ENCODE results near the gene DSN1. TPM values are rescaled to one million over a fixed set of nuclear protein-coding genes. Genes with fewer than 3 reads are reported as not detected.
A peak's percentile ranks its signal among the peaks of the same experiment; 100 is the strongest.

The DSN1 gene
- polyA plus RNA-seq, 1 of the 3 experiments (the other 2 are of a cell fraction) = 7.3 TPM

GRCh38 chr20:36744243-36744642 lies 29.3 kb downstream of the DSN1 start:
- no peak for DNase-seq
- no peak overlapping the region for H2AFZ ChIP-seq (ENCODE audit: low read depth)
- H4K20me1 ChIP-seq (ENCODE audit: insufficient read depth) = no peaks in the 10 kb centered on the region
- H3K9ac ChIP-seq = no peak overlapping the region
- H3K4me3 ChIP-seq (ENCODE audit: low read depth in 2 of 2, low read length in 1 of 2) = peak overlapping the region in 1 of 2 experiments; percentile 85; a peak in 1 of 4 replicates
- peak overlapping the region; percentile 97; the same call in 1 of the 2 replicates for H3K4me2 ChIP-seq
- peaks cover 14% of the 10 kb centered on the region for H3F3A ChIP-seq (replicated peaks; ENCODE audit: insufficient read depth)
- POLR2A ChIA-PET = no interaction called here
- TF ChIP-seq FOXM1 (IDR thresholded peaks at IDR 0.05; ENCODE audit: low read depth) = no peak
- no peak for TF ChIP-seq IRF3 (IDR thresholded peaks at IDR 0.05; ENCODE audit: low read depth, low read length)
- TF ChIP-seq ZBTB33 (IDR thresholded peaks at IDR 0.05; ENCODE audit: borderline replicate concordance, low read depth) = no peak
- TF ChIP-seq PBX3 (IDR thresholded peaks at IDR 0.05) = no peak
- no peak for TF ChIP-seq RAD21 (IDR thresholded peaks at IDR 0.05; ENCODE audit: low read length)
- TF ChIP-seq ELF1 (IDR thresholded peaks at IDR 0.05) = no peak
- TF ChIP-seq POLR2AphosphoS5 (IDR thresholded peaks at IDR 0.05; ENCODE audit: low read depth, low read length) = no peak
- TF ChIP-seq EP300 (IDR thresholded peaks at IDR 0.05; ENCODE audit: borderline replicate concordance in 1 of 2, low read depth in 1 of 2, low read length in 1 of 2) = no peak
- no peak for TF ChIP-seq CHD2 (IDR thresholded peaks at IDR 0.05; ENCODE audit: low read length, partially characterized antibody)
- TF ChIP-seq CTCF (IDR thresholded peaks at IDR 0.05) = no peak
- TF ChIP-seq FOXJ3 (CRISPR knock-in tag; IDR thresholded peaks at IDR 0.05) = no peak
- TF ChIP-seq NFIC (IDR thresholded peaks at IDR 0.05; ENCODE audit: borderline replicate concordance) = no peak
- TF ChIP-seq RFX5 (IDR thresholded peaks at IDR 0.05; ENCODE audit: low read length) = no peak
- TF ChIP-seq JUND (IDR thresholded peaks at IDR 0.05) = no peak
- TF ChIP-seq GATA2 (CRISPR knock-in tag; IDR thresholded peaks at IDR 0.05) = no peak
- no peak for TF ChIP-seq MXI1 (IDR thresholded peaks at IDR 0.05; ENCODE audit: low read depth, low read length)
- TF ChIP-seq SMC3 (IDR thresholded peaks at IDR 0.05; ENCODE audit: low read depth, low read length) = no peak
- no peak for TF ChIP-seq NRF1 (IDR thresholded peaks at IDR 0.05; ENCODE audit: low read depth, low read length)
- TF ChIP-seq USF1 (IDR thresholded peaks at IDR 0.05; ENCODE audit: borderline replicate concordance, low read depth) = no peak
- no peak overlapping the region for H3K27ac ChIP-seq (ENCODE audit: low read depth in 2 of 2, low read length in 1 of 2)
- H3K9me3 ChIP-seq = no peaks in the 10 kb centered on the region
- peaks cover 0 to 18% of the 10 kb centered on the region in 2 experiments; a peak in 2 of 4 replicates for H3K4me1 ChIP-seq (ENCODE audit: control insufficient read depth in 1 of 2, insufficient read depth in 2 of 2, low read depth in 1 of 2, low read length in 1 of 2)
- peaks cover 6% of the 10 kb centered on the region; the same call in 1 of the 2 replicates for H3K79me2 ChIP-seq (ENCODE audit: insufficient read depth)
- 92% methylated on average over 4 of the region's 4 CpGs for WGBS (ENCODE audit: low lambda C conversion rate)
- H3K9me2 ChIP-seq = no peaks in the 10 kb centered on the region
- no peaks in the 10 kb centered on the region for H3K36me3 ChIP-seq (replicated peaks in 1 of 2; ENCODE audit: control insufficient read depth in 1 of 2, insufficient read depth in 2 of 2, low read length in 1 of 2)
- H3K27me3 ChIP-seq (ENCODE audit: insufficient read depth) = no peaks in the 10 kb centered on the region
- CTCF ChIA-PET = interaction anchor here (0.9 to 3.5 kb wide), 7 partner anchors 11 to 139 kb away, joined by 3 to 21 read pairs (median 6); partner anchors contain the start of genes DSN1 and RAB5IF
